SU-DHL-6 (cell line): ENCODE data around the gene GOLGB1.
A peak's percentile ranks its signal among the peaks of the same experiment; 100 is the strongest.

Experiments
- H2AFZ ChIP-seq: fragments of 200-600 bp; sonication (generic); 2 replicates; pipeline ENCODE4 v1.6.1; 2014; ENCODE audit warnings: low read depth, mild to moderate bottlenecking, moderate library complexity, mixed read lengths, antibody characterized with exemption, low read length; ENCODE audit not compliant: severe bottlenecking
- H3F3A ChIP-seq: fragments of 200-600 bp; shearing (Covaris generic); 2 replicates; pipeline ENCODE4 v1.6.0; 2016; ENCODE audit warnings: antibody characterized with exemption, mild to moderate bottlenecking; ENCODE audit not compliant: insufficient read depth
- H3K27ac ChIP-seq: fragments of 200-600 bp; sonication (generic); 2 replicates; pipeline ENCODE4 v1.5.1; 2016; ENCODE audit warnings: low read depth, mild to moderate bottlenecking, low read length, moderate library complexity, mixed read lengths
- H3K27me3 ChIP-seq: fragments of 200-600 bp; sonication (generic), shearing (Covaris generic); 2 replicates; pipeline ENCODE4 v1.6.0; 2014; ENCODE audit warnings: mild to moderate bottlenecking, low read length
- H3K36me3 ChIP-seq: fragments of 200-600 bp; sonication (generic); 2 replicates; pipeline ENCODE4 v1.6.1; 2014; ENCODE audit warnings: mild to moderate bottlenecking, low read length, mixed read lengths
- H3K4me2 ChIP-seq: fragments of 300-600, 200-600 bp; shearing (Covaris generic), sonication (generic); 2 replicates; pipeline ENCODE4 v1.6.0; 2014; ENCODE audit warnings: low read length, low read depth, mild to moderate bottlenecking; ENCODE audit not compliant: poor library complexity, severe bottlenecking
- H3K4me3 ChIP-seq: fragments of 200-600 bp; sonication (generic); 2 replicates; pipeline ENCODE4 v1.5.1; 2014; ENCODE audit warnings: antibody characterized with exemption, low read length, mild to moderate bottlenecking, mixed read lengths; ENCODE audit not compliant: insufficient read depth, poor library complexity, severe bottlenecking
- H3K79me2 ChIP-seq: fragments of 200-600 bp; sonication (generic); 2 replicates; pipeline ENCODE4 v1.6.1; 2014; ENCODE audit warnings: mild to moderate bottlenecking, low read length, moderate library complexity; ENCODE audit not compliant: insufficient read depth
- H3K9ac ChIP-seq: fragments of 200-600 bp; sonication (generic); 2 replicates; pipeline ENCODE4 v1.7.0; 2014; ENCODE audit warnings: mild to moderate bottlenecking, low read length
- H3K9me2 ChIP-seq: fragments of 200-600 bp; sonication (generic); replicated peaks from 2 replicates; pipeline ENCODE4 v1.6.1; 2014; ENCODE audit warnings: low read length; ENCODE audit not compliant: insufficient read depth
- H3K9me3 ChIP-seq: fragments of 200-600 bp; sonication (generic); 2 replicates; pipeline ENCODE4 v1.6.1; 2014; ENCODE audit warnings: low read length, mixed read lengths; ENCODE audit not compliant: insufficient read depth
- H4K20me1 ChIP-seq: fragments of 200-600 bp; sonication (generic); 2 replicates; pipeline ENCODE4 v1.6.1; 2014; ENCODE audit warnings: low read depth, mild to moderate bottlenecking, antibody characterized with exemption, low read length, moderate library complexity, mixed read lengths
- CTCF ChIP-seq: fragments of 200-600 bp; sonication (generic); IDR thresholded peaks from one replicate; pipeline ENCODE4 v1.5.1; 2017; ENCODE audit warnings: antibody characterized with exemption, mild to moderate bottlenecking, low read length, moderate library complexity; ENCODE audit not compliant: insufficient read depth, poor library complexity, severe bottlenecking
- EZH2phosphoT487 ChIP-seq: fragments of 200-600 bp; sonication (generic), shearing (Covaris generic); conservative IDR thresholded peaks from 2 replicates; pipeline ENCODE4 v1.6.1; 2018; ENCODE audit warnings: mild to moderate bottlenecking, antibody characterized with exemption, low read length, moderate library complexity, mixed read lengths

Gene GOLGB1

GRCh38 chr3:121662742-121663141 is 86.8 kb downstream of the GOLGB1 start:
- H3K79me2 ChIP-seq = peaks cover 26% of the 10 kb centered on the region
- no peak overlapping the region for H3K9ac ChIP-seq
- H4K20me1 ChIP-seq = no peaks in the 10 kb centered on the region
- H3K4me3 ChIP-seq = no peak overlapping the region
- H2AFZ ChIP-seq = no peak overlapping the region
- no peaks in the 10 kb centered on the region for H3F3A ChIP-seq
- TF ChIP-seq CTCF = no peak
- TF ChIP-seq EZH2phosphoT487 = no peak
- no peak overlapping the region for H3K4me2 ChIP-seq
- H3K9me2 ChIP-seq = no peaks in the 10 kb centered on the region
- H3K27ac ChIP-seq = no peak overlapping the region
- no peaks in the 10 kb centered on the region for H3K9me3 ChIP-seq
- no peaks in the 10 kb centered on the region for H3K27me3 ChIP-seq
- H3K36me3 ChIP-seq = no peaks in the 10 kb centered on the region

GRCh38 chr3:121661376-121661775 is 88.2 kb downstream of the GOLGB1 start:
- H3K9me2 ChIP-seq = no peaks in the 10 kb centered on the region
- H3K9ac ChIP-seq = peak overlapping the region; percentile 61
- H3K4me2 ChIP-seq = peak overlapping the region; percentile 83
- H3K36me3 ChIP-seq = 0 out of 2 replicates have a peak, but pooled peaks cover 2% of the 10 kb centered on the region
- H3K4me3 ChIP-seq = peak overlapping the region; percentile 65
- H3F3A ChIP-seq = no peaks in the 10 kb centered on the region
- H4K20me1 ChIP-seq = no peaks in the 10 kb centered on the region
- peak overlapping the region; percentile 77 for H3K27ac ChIP-seq
- peak overlapping the region; percentile 59 for H2AFZ ChIP-seq
- H3K79me2 ChIP-seq = peaks cover 28% of the 10 kb centered on the region
- H3K27me3 ChIP-seq = no peaks in the 10 kb centered on the region
- TF ChIP-seq EZH2phosphoT487 = no peak
- TF ChIP-seq CTCF = no peak
- no peaks in the 10 kb centered on the region for H3K9me3 ChIP-seq

GRCh38 chr3:121660356-121661171 is 89.0 kb downstream of the GOLGB1 start, which contains the start of gene HCLS1:
Gene HCLS1 (minus strand): TSS chr3:121660903. CDS start chr3:121658347, 2,556 bp downstream.
- H3K9ac ChIP-seq = peak within 1 kb of the TSS; percentile 61
- no peaks in the 10 kb centered on the region for H3K27me3 ChIP-seq
- peak within 1 kb of the TSS; percentile 65 for H3K4me3 ChIP-seq
- H3K4me2 ChIP-seq = peak within 1 kb of the TSS; percentile 83
- no peaks in the 10 kb centered on the region for H3K9me3 ChIP-seq
- H4K20me1 ChIP-seq = no peaks in the 10 kb centered on the region
- H3K27ac ChIP-seq = peak within 1 kb of the TSS; percentile 77
- H3K79me2 ChIP-seq = peaks cover 28% of the 10 kb centered on the region
- TF ChIP-seq EZH2phosphoT487 (no peak), CTCF (no peak)
- no peaks in the 10 kb centered on the region for H3K9me2 ChIP-seq
- peak within 1 kb of the TSS; percentile 59 for H2AFZ ChIP-seq
- no peaks in the 10 kb centered on the region for H3F3A ChIP-seq
- H3K36me3 ChIP-seq = peaks cover 6% of the 10 kb centered on the region; the same call in 1 of the 2 replicates
